Coronary artery (tissue), 2 donors: ENCODE measurements around the gene ING4.
A peak's percentile ranks its signal among the peaks of the same experiment; 100 is the strongest.

ENCODE experiments used
- DNase-seq: peaks from one replicate; pipeline ENCODE4 v3.0.0-alpha.2; 2017; ENCODE audit warnings: low spot score
- H3K27ac ChIP-seq, 2 donors: fragments of 200-600 bp; sonication (generic); one replicate each; pipeline ENCODE4 v1.5.1; 2016 to 2019
- H3K4me3 ChIP-seq: fragments of 200-600 bp; sonication (generic); 2 replicates; pipeline ENCODE4 v1.5.1; 2016; ENCODE audit warnings: mild to moderate bottlenecking, moderate library complexity
- TF ChIP-seq, protein P1 (sequence below): fragments of 200-600 bp; sonication (generic); IDR thresholded peaks from one replicate; pipeline ENCODE4 v1.5.1; 2019; ENCODE audit warnings: antibody characterized with exemption

Gene ING4

DNA sequence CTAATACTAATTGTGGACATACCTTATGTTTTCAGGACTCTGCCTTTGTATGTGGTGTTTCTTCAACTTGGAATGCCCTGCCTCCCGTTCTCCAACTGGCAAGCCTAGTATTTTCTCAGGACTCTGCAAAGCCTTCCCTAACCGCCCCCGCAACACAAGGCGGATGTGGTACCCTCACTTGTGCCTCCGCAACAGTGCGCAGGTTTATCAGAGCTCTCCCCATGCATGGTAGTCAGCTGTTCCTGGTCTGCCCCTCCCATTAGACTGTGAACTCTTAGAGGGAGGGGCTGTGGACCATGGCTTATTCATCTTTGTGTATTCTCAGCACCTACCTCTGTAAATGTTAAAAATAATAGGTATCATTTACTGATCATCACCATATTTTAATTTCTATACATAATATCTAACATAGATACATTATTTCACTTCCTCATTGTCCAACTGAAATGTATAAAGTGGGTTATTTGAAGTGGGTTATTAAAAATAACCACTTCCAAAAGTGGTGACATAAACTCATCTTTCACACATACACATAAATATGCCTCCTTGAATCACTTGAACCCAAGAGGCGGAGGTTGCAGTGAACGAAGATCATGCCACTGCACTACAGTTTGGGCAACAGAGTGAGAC lies 36.1 kb downstream of the ING4 start:
- TF ChIP-seq, protein P1, sequence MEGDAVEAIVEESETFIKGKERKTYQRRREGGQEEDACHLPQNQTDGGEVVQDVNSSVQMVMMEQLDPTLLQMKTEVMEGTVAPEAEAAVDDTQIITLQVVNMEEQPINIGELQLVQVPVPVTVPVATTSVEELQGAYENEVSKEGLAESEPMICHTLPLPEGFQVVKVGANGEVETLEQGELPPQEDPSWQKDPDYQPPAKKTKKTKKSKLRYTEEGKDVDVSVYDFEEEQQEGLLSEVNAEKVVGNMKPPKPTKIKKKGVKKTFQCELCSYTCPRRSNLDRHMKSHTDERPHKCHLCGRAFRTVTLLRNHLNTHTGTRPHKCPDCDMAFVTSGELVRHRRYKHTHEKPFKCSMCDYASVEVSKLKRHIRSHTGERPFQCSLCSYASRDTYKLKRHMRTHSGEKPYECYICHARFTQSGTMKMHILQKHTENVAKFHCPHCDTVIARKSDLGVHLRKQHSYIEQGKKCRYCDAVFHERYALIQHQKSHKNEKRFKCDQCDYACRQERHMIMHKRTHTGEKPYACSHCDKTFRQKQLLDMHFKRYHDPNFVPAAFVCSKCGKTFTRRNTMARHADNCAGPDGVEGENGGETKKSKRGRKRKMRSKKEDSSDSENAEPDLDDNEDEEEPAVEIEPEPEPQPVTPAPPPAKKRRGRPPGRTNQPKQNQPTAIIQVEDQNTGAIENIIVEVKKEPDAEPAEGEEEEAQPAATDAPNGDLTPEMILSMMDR: no peak
- Histone ChIP-seq H3K4me3 (no peak overlapping the region), H3K27ac (no peak overlapping the region)
- DNase-seq: no peak

DNA sequence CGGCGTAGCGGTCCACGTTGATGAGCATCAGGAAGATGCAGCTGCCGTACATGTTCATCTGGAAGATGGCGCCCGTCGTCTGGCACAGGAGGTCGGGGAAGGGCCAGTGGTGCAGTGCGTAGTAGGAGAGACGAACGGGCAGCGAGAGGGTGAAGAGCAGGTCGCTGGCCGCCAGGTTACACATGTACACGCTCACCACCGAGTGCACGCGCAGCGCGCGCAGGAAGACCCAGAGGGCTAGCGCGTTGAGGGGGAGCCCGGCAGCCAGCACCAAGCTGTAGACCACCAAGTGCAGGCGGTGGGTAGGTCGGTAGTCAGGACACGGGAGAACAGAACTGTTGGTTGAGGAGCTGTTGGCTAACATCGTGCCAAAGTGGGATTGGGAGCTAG lies 42.0 kb downstream of the ING4 start:
- H3K4me3 ChIP-seq: peak overlapping the region; percentile 61
- DNase-seq: no peak
- no peak overlapping the region for H3K27ac ChIP-seq
- TF ChIP-seq, protein P1: no peak

DNA sequence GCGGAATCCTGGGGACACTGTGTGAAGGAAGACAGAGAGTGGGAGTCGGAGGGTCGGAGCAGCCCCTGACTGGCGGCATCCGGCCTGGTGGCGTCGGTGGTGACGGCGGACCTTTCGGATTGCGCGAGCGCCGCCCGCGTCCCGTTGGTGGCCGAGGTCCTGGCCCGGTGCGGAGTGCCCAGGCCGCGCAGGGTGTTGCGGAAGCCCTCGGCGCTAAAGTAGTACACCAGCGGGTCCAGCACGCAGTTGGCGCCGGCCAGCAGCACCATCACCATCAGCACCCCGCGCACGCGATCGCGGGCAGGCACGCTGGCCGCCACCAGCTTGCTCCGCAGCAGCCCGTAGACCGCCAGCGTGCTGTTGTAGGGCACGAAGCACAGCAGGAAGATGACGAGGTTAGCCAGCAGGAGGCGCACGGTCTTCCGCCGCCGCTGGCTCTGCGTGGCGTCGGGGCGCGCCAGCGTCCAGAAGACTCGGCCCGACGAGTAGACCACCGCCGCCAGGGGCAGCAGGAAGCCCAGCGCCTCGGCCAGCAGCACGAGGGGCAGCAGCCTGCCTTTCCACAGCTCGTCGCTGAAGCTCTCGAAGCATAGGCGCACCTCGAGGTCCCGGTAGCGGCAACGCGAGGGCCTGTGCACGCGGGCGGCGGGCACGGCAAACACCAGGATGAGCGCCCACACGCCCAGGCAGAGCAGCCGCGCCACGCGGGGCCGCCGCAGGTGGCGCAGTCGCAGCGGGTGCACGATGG lies 42.6 kb downstream of the ING4 start:
- no peak for DNase-seq
- TF ChIP-seq, protein P1: no peak
- Histone ChIP-seq H3K27ac (no peak overlapping the region), H3K4me3 (peak overlapping the region; percentile 61)

DNA sequence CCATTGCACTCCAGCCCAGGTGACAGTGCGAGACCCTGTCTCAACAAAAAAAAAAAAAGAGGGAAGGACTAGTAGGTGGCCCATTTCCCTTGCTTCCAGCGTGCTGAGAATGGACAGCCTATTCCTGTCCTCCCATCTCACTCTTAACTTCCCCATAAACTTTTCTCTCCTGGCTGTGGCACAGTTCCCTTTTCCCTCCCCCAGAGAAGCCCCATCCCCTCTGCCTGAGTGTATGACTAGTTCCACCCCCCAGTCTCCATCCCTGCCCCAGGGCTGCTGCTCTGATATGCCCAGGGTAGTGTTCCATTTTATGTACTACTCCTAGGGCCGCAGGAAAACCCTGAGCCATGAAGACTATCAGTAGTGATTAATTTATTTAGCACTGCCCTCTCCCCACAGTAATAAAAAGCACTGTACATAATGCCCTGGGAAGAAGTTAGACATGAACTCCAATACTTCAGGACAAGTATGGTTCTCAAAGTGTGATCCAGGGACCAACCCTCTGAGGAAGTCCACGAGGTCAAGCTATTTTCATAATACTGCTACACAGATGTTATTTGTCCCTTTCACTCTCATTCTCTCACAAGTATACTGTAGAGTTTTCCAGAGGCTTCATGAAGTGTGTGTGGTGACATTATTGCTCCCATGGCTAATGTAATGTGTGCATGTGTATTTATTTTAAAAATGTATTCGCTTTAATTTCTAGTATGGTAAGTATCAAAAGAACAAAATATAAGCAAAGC lies 44.3 kb downstream of the ING4 start:
- no peak overlapping the region for H3K27ac ChIP-seq
- H3K4me3 ChIP-seq: no peak overlapping the region
- no peak for DNase-seq
- TF ChIP-seq, protein P1: no peak

DNA sequence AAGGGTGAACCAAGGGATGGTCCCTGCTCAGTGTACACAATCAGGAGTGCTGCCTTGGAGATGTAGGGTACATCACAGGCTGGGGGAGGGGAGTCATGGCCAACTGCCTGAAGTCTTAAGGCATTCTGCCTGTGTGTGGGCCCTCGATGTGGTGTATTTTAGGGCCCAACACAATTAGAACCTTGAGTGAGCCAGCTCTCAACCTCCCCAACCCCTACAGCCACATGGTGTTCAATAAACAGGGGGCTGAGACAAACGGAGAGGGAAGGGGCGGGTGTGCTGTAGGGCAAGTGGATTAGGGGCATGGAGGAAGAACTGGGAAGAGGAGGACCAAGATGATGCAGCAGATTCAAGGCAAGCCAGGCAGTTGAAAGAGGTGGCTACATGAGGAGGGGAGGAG lies 47.1 kb downstream of the ING4 start:
- Histone ChIP-seq H3K27ac (peak overlapping the region in 1 of 2 donors; percentile 51), H3K4me3 (no peak overlapping the region)
- no peak for DNase-seq
- TF ChIP-seq, protein P1: no peak

DNA sequence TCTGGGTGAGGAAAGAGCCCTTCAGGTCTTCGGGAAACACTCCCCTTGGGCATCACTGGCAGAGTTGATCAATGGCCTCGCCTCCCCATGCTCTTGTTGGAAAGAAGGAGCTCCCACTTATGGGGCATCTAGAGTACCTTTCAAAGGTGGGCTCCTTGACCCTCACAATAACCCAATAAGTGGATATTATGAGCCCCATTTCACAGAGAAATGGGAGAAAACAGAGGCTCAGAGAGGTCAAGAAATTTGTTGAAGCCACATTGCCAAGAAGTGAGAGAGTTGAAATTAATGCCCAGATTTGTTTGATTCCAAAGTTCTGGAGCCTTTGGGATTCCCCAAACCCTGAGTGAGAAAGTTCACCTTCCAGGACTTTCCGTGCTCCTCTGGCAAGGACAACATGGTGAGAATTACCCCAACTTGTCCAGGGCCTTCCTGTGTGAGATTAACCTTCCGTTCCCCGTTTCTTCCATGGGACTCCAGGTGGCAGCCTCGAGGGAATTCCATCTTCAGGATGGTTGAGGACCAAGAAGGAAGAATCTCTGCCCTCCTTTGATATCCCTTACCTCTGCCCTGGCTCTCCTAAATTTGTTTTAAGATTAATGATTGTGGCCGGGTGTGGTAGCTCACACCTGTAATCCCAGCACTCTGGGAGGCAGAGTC lies 48.3 kb downstream of the ING4 start:
- no peak for DNase-seq
- TF ChIP-seq, protein P1: no peak
- Histone ChIP-seq H3K4me3 (no peak overlapping the region), H3K27ac (peak overlapping the region; percentile 85 to 97)
